Stimulated activated CD4-positive, alpha-beta T cell treated with anti-CD3 and anti-CD28 coated beads, Interleukin-12 subunit alpha, Interleukin-12 subunit beta, amount 100 ng/mL, for 4 hours (primary cell): ENCODE results near the gene MBLAC1.

Source experiments
- DNase-seq: peaks from one replicate; pipeline ENCODE4 v3.0.0-alpha.2; 2020

The MBLAC1 gene

GRCh38 chr7:100173806-100174495 lies 47.2 kb downstream of the MBLAC1 start:
- DNase-seq = no peak

GRCh38 chr7:100174582-100174981 lies 47.8 kb downstream of the MBLAC1 start:
- DNase-seq = no peak

- no peak for DNase-seq
Observed at GRCh38 chr7:100175296-100175935, 48.6 kb downstream of the MBLAC1 start.

GRCh38 chr7:100176096-100177044 lies 49.6 kb downstream of the MBLAC1 start:
- DNase-seq = no peak

GRCh38 chr7:100177045-100178001 lies 50.6 kb downstream of the MBLAC1 start, which contains the start of the genes GPC2 and STAG3:
Gene GPC2, minus strand, starts transcription at chr7:100177381. Its CDS starts 182 bp downstream, at chr7:100177199.
Gene STAG3, plus strand, starts transcription at chr7:100177918. Its CDS starts 2,639 bp downstream, at chr7:100180557.
- DNase-seq = peak; percentile 98
